ENCODE results near the gene NAGPA.

DNA sequence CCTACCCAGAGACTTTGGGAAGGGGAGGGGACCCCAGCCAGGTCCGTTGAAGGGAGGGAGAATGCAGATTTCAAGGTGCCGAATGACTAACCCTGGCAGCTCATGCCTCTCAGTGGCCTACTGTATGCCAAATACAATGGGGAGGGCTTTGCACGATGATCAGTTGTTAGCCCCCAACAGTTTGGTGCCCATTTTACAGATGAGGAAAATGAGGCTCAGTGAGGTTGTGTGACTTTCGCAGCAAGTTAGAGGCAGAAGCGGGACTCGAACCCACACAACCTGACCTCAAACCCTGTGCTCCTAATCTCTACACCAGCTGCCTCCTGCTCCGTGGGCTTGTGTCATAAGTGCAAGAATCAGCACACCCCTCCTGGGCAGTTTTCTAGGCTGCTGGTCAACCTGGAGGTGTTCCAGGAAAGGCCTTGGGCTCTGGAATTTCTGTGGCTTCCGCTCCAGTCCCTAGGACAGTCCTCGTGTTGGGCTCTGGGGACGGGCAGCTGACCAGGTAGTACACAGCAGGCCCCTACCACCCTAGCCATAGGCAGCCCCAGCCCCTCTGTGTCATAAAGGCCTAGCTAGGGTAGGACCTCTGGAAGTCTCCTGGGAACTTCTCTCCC is 11.9 kb upstream of the NAGPA start:
- no peak for TF ChIP-seq CTCF (IDR thresholded peaks at IDR 0.05)
- no peak for TF ChIP-seq ZFX (IDR thresholded peaks at IDR 0.05; ENCODE audit: borderline replicate concordance)
